Measurements from ENCODE around the gene CST8. TPM values are rescaled to one million over a fixed set of nuclear protein-coding genes. Genes with fewer than 3 reads are reported as not detected.

CST8 gene
- total and polyA plus RNA-seq, 10 donors, result not detected

DNA sequence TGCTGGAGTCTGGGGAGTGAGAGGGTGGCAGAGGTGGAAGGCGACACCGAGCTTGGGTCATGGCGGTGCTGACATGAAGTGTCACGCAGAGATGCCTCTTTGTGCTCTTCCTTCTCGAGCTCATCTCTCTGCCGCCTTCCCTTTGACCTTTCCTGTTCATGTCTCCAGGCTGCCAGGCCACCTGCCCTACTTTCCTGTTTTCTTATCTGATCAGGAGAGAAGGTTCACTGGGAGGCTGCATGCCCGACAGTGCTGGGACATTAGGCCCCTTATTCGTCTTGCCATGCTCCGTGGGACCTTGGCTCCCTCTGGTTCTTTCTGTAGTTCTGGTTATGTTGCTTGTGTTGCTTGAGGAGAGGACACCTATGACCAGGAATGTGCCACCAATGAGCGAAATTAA, 33.2 kb downstream of the CST8 start:
- no peaks in the 10 kb centered on the region for H3K4me1 ChIP-seq
- TF ChIP-seq POLR2A (IDR thresholded peaks at IDR 0.05) (no peak), POLR2AphosphoS5 (IDR thresholded peaks at IDR 0.05) (no peak)
- TF ChIP-seq, protein P1, sequence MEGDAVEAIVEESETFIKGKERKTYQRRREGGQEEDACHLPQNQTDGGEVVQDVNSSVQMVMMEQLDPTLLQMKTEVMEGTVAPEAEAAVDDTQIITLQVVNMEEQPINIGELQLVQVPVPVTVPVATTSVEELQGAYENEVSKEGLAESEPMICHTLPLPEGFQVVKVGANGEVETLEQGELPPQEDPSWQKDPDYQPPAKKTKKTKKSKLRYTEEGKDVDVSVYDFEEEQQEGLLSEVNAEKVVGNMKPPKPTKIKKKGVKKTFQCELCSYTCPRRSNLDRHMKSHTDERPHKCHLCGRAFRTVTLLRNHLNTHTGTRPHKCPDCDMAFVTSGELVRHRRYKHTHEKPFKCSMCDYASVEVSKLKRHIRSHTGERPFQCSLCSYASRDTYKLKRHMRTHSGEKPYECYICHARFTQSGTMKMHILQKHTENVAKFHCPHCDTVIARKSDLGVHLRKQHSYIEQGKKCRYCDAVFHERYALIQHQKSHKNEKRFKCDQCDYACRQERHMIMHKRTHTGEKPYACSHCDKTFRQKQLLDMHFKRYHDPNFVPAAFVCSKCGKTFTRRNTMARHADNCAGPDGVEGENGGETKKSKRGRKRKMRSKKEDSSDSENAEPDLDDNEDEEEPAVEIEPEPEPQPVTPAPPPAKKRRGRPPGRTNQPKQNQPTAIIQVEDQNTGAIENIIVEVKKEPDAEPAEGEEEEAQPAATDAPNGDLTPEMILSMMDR (IDR thresholded peaks at IDR 0.05 in 8 of 11, conservative IDR thresholded peaks at IDR 0.05 in 3 of 11), result no peak
- H3K27ac ChIP-seq, result no peak overlapping the region
- H3K27me3 ChIP-seq (replicated peaks in 1 of 7), result no peaks in the 10 kb centered on the region
- intact Hi-C loops (cut with DNase I; ENCODE audit: low total_unique reads), result no loop called here
- WGBS, 5 donors, result 79 to 89% (median 87%) methylated on average over 10 of the region's 10 CpGs
- DNase-seq, result no peak
- H3K9me3 ChIP-seq, result peaks cover 0 to 20% (median 12%) of the 10 kb centered on the region in 8 donors
- H3K36me3 ChIP-seq, result no peaks in the 10 kb centered on the region
- H3K4me3 ChIP-seq, result no peak overlapping the region

DNA sequence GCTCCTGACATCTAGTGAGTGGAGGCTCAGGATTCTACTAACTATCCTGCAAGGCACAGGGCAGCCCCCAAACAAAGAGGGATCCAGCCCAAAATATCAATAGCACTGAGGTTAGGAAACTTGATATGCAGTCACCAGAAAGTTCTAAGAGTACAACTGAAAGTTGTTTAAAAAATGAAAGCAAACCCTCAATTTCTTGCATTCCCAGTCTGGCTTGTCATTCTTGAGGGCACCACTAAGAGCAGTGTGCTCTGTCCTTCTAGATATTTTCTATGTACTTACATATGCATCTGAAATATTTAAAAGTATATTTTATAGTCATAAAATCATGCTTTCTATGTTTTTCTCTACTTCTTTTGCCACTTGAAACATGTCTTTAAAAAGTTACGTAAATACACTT, 35.9 kb downstream of the CST8 start:
- Histone ChIP-seq H3K4me1 (no peaks in the 10 kb centered on the region), H3K4me3 (no peak overlapping the region), H3K27me3 (replicated peaks in 1 of 7) (no peaks in the 10 kb centered on the region), H3K9me3 (peaks cover 0 to 27% (median 16%) of the 10 kb centered on the region in 8 donors), H3K27ac (no peak overlapping the region), H3K36me3 (no peaks in the 10 kb centered on the region)
- 94 to 97% (median 95%) methylated on average over 1 of the region's 1 CpG for WGBS, 5 donors
- DNase-seq, result no peak
- intact Hi-C loops (cut with DNase I; ENCODE audit: low total_unique reads), result no loop called here
- TF ChIP-seq POLR2AphosphoS5 (IDR thresholded peaks at IDR 0.05) (no peak), POLR2A (IDR thresholded peaks at IDR 0.05) (no peak)
- TF ChIP-seq, protein P1 (IDR thresholded peaks at IDR 0.05 in 8 of 11, conservative IDR thresholded peaks at IDR 0.05 in 3 of 11), result no peak

DNA sequence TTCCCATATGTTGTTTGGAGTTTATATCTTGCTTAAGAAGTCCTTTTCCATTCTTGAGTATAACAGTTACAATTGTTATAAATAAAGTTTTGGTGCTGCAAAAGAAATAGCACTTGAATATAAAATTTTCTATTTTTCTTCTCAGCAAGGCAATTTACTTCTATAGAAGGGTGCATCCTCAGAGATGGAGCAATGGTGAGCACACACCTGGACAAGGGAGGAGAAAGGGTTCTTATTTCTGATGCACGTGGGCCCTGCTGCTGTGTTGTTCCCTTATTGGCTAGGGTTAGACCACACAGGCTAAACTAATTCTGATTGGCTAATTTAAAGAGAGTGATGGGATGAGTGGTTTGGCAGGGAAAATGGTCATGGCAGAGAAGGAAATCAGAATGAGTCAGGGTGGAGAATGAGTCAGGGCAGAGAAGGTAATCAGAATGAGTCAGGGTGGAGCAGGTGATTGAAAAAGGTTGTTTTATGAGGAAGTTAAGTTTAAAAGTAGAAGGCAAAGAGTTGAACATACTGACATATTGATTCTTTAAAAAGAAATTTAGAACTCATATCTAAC, 38.0 kb downstream of the CST8 start:
- intact Hi-C loops (cut with DNase I; ENCODE audit: low total_unique reads), result no loop called here
- peaks cover 0 to 27% (median 16%) of the 10 kb centered on the region in 8 donors for H3K9me3 ChIP-seq
- H3K4me1 ChIP-seq, result no peaks in the 10 kb centered on the region
- no peaks in the 10 kb centered on the region for H3K36me3 ChIP-seq
- no peak overlapping the region for H3K4me3 ChIP-seq
- no peak for TF ChIP-seq POLR2AphosphoS5 (IDR thresholded peaks at IDR 0.05)
- TF ChIP-seq, protein P1 (IDR thresholded peaks at IDR 0.05 in 8 of 11, conservative IDR thresholded peaks at IDR 0.05 in 3 of 11), result no peak
- no peak for TF ChIP-seq POLR2A (IDR thresholded peaks at IDR 0.05)
- H3K27me3 ChIP-seq (replicated peaks in 1 of 7), result no peaks in the 10 kb centered on the region
- DNase-seq, result no peak
- 63 to 86% (median 71%) methylated on average over 1 of the region's 1 CpG for WGBS, 5 donors
- H3K27ac ChIP-seq, result no peak overlapping the region

DNA sequence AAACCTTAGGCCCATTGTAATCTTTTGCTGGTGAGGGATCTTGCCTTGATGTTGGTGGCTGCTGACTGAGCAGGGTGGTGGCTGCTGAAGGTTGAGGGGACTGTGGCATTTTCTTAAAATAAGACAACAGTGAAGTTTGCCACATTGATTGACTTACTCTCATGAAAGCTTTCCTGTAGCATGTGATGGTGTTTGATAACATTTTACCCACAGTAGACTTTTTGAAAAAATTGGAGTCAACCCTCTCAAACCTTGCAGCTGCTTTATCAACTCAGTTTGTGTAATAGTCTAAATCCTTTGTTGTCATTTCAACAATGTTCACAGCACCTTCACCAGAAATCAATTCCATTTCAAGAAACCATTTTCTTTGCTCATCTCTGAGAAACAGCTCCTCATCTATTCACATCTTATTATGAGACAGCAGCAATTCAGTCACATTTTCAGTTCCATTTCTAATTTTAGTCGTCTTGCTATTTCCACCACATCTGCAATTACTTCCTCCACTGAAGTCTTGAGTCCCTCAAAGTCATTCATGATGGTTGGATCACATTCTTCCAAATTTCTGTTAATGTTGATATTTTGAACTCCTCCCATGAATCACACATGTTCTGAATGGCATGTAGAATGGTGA, 40.1 kb downstream of the CST8 start:
- Histone ChIP-seq H3K27ac (no peak overlapping the region), H3K36me3 (no peaks in the 10 kb centered on the region), H3K9me3 (peaks cover 0 to 27% (median 16%) of the 10 kb centered on the region in 8 donors), H3K4me1 (no peaks in the 10 kb centered on the region), H3K27me3 (replicated peaks in 1 of 7) (no peaks in the 10 kb centered on the region), H3K4me3 (no peak overlapping the region)
- TF ChIP-seq POLR2AphosphoS5 (IDR thresholded peaks at IDR 0.05) (no peak), POLR2A (IDR thresholded peaks at IDR 0.05) (no peak)
- TF ChIP-seq, protein P1 (IDR thresholded peaks at IDR 0.05 in 8 of 11, conservative IDR thresholded peaks at IDR 0.05 in 3 of 11), result no peak
- intact Hi-C loops (cut with DNase I; ENCODE audit: low total_unique reads), result no loop called here
- no peak for DNase-seq
- 17 to 35% (median 33%) methylated on average over 1 of the region's 1 CpG for WGBS, 5 donors

Measured in spleen (tissue), 11 donors.